ENCODE data around the gene RNF213. TPM values are rescaled to one million over a fixed set of nuclear protein-coding genes. Genes with fewer than 3 reads are reported as not detected.
A peak's percentile ranks its signal among the peaks of the same experiment; 100 is the strongest.

RNF213 gene
- total RNA-seq, 6 experiments from 2014 or later = 59.1 to 87.7 (median 73.0) TPM

DNA sequence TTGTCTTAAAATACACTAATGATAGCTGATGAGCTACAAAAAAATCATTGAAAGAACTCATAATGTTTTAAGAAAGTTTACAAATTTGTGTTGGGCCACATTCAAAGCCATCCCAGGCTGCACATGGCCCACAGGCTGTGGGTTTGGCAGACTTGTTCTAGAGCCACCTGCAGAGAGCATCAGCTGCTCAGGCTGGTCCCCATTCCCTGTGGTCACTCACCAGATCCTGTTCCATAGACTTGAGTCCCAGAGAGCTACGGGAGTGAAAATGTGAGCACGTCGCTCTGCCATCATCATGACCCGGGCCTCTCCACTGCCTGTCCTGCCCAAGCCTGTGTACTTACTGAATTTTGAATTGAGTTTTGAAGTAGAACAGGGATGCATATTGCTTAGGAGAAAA, 33.5 kb upstream of the RNF213 start:
- ATAC-seq = no peak
- intact Hi-C loops (cut with DNase I) = no loop called here
- Histone ChIP-seq H3K4me3 (no peak overlapping the region), H3K9me3 (peaks cover 0 to 3% (median under 1%) of the 10 kb centered on the region in 4 donors), H3K36me3 (no peaks in the 10 kb centered on the region), H3K27ac (no peak overlapping the region), H3K4me1 (no peaks in the 10 kb centered on the region), H3K27me3 (no peaks in the 10 kb centered on the region)
- 100% methylated on average over 4 of the region's 4 CpGs for WGBS (ENCODE audit: insufficient coverage, low coverage, low lambda C conversion rate, missing lambda C conversion rate)
- DNase-seq = no peak
- TF ChIP-seq CTCF (IDR thresholded peaks at IDR 0.05) (no peak), POLR2A (IDR thresholded peaks at IDR 0.05) (no peak)

- Histone ChIP-seq H3K4me3 (no peak overlapping the region), H3K27me3 (no peaks in the 10 kb centered on the region), H3K4me1 (no peaks in the 10 kb centered on the region), H3K27ac (no peak overlapping the region), H3K9me3 (peaks cover 0 to 8% (median 3%) of the 10 kb centered on the region in 4 donors), H3K36me3 (no peaks in the 10 kb centered on the region)
- intact Hi-C loops (cut with DNase I) = no loop called here
- TF ChIP-seq POLR2A (IDR thresholded peaks at IDR 0.05) (no peak), CTCF (IDR thresholded peaks at IDR 0.05) (no peak)
- no peak for DNase-seq
- ATAC-seq = peak in 1 of 4 donors; percentile 14
- 94% methylated on average over 2 of the region's 11 CpGs for WGBS (ENCODE audit: insufficient coverage, low coverage, low lambda C conversion rate, missing lambda C conversion rate)
Observed at GRCh38 chr17:80227666-80228065, 33.0 kb upstream of the RNF213 start.

DNA sequence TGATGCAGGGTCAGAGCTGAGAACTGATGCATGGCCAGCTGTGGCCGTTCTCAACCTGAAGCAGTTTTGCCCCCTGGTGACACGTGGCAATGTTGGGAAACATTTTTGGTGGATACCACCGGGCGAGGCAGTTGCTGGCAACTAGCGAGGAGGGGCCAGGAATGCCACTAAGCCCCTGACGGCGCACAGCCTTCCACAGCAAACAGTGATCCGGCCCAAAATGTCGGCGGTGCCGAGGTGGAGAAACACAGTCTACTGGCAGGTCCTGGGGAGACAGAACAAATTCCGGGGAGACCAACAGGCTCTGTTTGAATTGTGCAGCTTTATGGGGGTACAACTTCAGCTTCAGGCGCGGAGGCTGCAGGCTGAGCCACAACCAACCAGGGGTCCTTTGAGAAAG, 32.2 kb upstream of the RNF213 start:
- WGBS (ENCODE audit: insufficient coverage, low coverage, low lambda C conversion rate, missing lambda C conversion rate) = 83% methylated on average over 6 of the region's 14 CpGs
- intact Hi-C loops (cut with DNase I) = no loop called here
- no peak for DNase-seq
- Histone ChIP-seq H3K9me3 (peaks cover 0 to 11% (median 3%) of the 10 kb centered on the region in 4 donors), H3K27ac (no peak overlapping the region), H3K4me3 (no peak overlapping the region), H3K36me3 (no peaks in the 10 kb centered on the region), H3K27me3 (no peaks in the 10 kb centered on the region), H3K4me1 (no peaks in the 10 kb centered on the region)
- TF ChIP-seq CTCF (IDR thresholded peaks at IDR 0.05) = no peak
- ATAC-seq = no peak

DNA sequence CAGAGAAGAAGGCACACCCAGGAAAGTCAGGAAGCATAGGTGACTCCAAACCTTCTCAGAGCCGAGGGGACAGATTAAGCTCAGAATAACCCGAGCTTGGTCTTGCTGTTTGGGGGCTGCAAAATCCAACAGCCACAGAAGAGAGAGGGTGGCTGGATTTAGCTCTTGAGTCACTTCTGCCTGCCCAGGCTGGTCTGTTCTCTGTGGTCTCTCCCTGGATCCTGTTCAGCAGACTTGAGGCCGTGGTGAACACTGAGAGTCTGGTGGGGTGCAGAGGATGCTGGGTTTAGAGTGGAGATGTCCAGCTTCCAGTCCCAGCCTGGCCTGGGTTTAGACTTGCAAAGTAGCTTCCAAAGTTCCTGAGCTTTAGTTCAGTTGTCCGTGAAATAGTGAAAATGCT, 31.6 kb upstream of the RNF213 start:
- no peak for TF ChIP-seq POLR2A (IDR thresholded peaks at IDR 0.05)
- no peak for TF ChIP-seq CTCF (IDR thresholded peaks at IDR 0.05)
- Histone ChIP-seq H3K4me3 (no peak overlapping the region), H3K27ac (no peak overlapping the region), H3K4me1 (no peaks in the 10 kb centered on the region), H3K36me3 (no peaks in the 10 kb centered on the region), H3K9me3 (peaks cover 0 to 11% (median 3%) of the 10 kb centered on the region in 4 donors), H3K27me3 (no peaks in the 10 kb centered on the region)
- DNase-seq = no peak
- no peak for ATAC-seq
- intact Hi-C loops (cut with DNase I) = no loop called here
- WGBS (ENCODE audit: insufficient coverage, low coverage, low lambda C conversion rate, missing lambda C conversion rate) = 78% methylated on average over 2 of the region's 4 CpGs

GRCh38 chr17:80232438-80232837, 28.2 kb upstream of the RNF213 start:
- H3K36me3 ChIP-seq = peaks cover 0 to 3% (median 0%) of the 10 kb centered on the region in 4 donors
- ATAC-seq (no peak), DNase-seq (no peak)
- 100% methylated on average over 1 of the region's 1 CpG for WGBS (ENCODE audit: insufficient coverage, low coverage, low lambda C conversion rate, missing lambda C conversion rate)
- peaks cover 0 to 11% (median 3%) of the 10 kb centered on the region in 4 donors for H3K9me3 ChIP-seq
- intact Hi-C loops (cut with DNase I) = no loop called here
- no peaks in the 10 kb centered on the region for H3K4me1 ChIP-seq
- no peaks in the 10 kb centered on the region for H3K27me3 ChIP-seq
- H3K27ac ChIP-seq = no peak overlapping the region
- H3K4me3 ChIP-seq = no peak overlapping the region
- TF ChIP-seq CTCF (IDR thresholded peaks at IDR 0.05) (no peak), POLR2A (IDR thresholded peaks at IDR 0.05) (no peak)
